AG04449 (cell line): Measurements from ENCODE around the gene CYP26C1.

ENCODE experiments used
- CTCF ChIA-PET: fragments of 350-600 bp; formaldehyde crosslinking; extraction: SDS; loops from one replicate; lab custom pipeline; 2021; ENCODE audit warnings: antibody characterized with exemption; lab: Yijun Ruan, JAX
- POLR2A ChIA-PET: fragments of 400-600, 350-600 bp; formaldehyde crosslinking; extraction: SDS; loops from one replicate; lab custom pipeline; 2020; ENCODE audit warnings: antibody characterized with exemption, inconsistent platforms; lab: Yijun Ruan, JAX
- DNase-seq: peaks from one replicate; pipeline ENCODE4 v3.0.0-alpha.2; 2010; ENCODE audit warnings: low read depth, low spot score
- H3K4me3 ChIP-seq: 2 replicates; pipeline ENCODE4 v1.5.1; 2011; ENCODE audit warnings: low read depth, mild to moderate bottlenecking, control low read depth, low read length
- TF ChIP-seq, protein P1 (sequence below): IDR thresholded peaks from one replicate; pipeline ENCODE4 v1.5.1; 2011; ENCODE audit warnings: mild to moderate bottlenecking, moderate library complexity, low read length, control low read depth, inconsistent platforms; ENCODE audit not compliant: insufficient read depth; ENCODE audit errors: missing control alignments

CYP26C1 gene

DNA sequence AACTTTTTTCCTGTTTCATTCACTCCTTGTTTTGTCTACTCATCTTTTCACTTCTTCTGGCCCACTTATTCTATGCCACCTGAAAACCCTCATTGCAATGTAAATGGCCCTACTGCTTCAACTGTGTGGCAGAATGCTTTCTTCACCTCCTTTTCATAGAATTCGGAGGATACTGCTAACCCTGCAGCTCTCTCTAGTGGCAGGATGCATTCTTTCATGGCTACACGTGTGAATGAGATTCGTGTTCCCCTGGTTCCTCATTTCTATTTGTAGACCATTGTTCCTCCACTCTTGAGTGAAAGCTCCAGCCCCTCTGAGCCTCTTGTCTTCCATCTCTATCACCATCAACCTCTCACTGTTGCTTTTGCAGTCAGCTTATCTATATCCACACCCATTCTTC lies 20.9 kb upstream of the CYP26C1 start:
- no peak overlapping the region for H3K4me3 ChIP-seq
- CTCF ChIA-PET = interaction anchor here (0.6 to 19.0 kb wide), 30 partner anchors 9 to 514 kb away, joined by 3 to 336 read pairs (median 4); no protein-coding TSS in a partner anchor
- POLR2A ChIA-PET = no interaction called here
- DNase-seq = no peak
- TF ChIP-seq, protein P1, sequence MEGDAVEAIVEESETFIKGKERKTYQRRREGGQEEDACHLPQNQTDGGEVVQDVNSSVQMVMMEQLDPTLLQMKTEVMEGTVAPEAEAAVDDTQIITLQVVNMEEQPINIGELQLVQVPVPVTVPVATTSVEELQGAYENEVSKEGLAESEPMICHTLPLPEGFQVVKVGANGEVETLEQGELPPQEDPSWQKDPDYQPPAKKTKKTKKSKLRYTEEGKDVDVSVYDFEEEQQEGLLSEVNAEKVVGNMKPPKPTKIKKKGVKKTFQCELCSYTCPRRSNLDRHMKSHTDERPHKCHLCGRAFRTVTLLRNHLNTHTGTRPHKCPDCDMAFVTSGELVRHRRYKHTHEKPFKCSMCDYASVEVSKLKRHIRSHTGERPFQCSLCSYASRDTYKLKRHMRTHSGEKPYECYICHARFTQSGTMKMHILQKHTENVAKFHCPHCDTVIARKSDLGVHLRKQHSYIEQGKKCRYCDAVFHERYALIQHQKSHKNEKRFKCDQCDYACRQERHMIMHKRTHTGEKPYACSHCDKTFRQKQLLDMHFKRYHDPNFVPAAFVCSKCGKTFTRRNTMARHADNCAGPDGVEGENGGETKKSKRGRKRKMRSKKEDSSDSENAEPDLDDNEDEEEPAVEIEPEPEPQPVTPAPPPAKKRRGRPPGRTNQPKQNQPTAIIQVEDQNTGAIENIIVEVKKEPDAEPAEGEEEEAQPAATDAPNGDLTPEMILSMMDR = peak; percentile 76

DNA sequence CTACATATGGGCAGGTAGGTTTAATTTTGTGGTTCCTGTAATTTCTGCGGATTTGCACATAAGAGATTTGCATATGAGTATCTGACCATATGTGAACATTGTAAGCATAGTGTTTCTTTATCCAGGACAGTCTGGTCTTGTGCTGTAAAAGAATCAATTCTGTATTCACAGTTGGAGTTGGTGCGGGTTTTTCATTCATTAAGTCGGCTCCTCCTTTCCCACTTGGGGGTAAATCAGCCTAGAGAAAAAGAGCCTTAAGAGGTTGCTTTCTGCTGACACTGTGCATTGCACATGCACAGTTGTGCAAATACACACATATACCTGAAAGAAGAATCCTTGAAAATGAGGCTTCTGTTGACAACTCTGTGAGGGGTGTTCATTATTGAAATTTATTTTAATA lies 6.1 kb upstream of the CYP26C1 start:
- ChIA-PET CTCF (interaction anchor here (1.6 to 2.8 kb wide), 2 partner anchors 12 to 48 kb away, joined by 5 to 8 read pairs; no protein-coding TSS in a partner anchor), POLR2A (no interaction called here)
- no peak for DNase-seq
- no peak overlapping the region for H3K4me3 ChIP-seq
- TF ChIP-seq, protein P1 = no peak

DNA sequence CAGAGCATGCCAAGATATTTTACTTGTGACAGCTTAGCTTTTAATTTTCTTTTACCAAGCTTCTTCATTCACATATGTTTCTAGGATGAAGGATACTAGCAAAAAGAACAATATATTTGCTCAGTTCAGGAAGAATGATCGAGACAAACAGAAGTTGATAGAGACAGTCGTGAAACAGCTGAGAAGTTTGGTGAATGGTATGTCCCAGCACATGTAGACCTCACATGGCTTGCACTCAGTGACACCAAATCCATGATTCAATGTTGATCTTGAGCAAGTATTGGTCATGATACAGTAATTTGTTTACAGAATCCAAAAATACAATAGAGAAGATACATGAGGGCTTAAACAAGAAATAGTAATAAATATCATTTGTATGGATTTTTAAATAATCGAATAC lies 2.5 kb upstream of the CYP26C1 start:
- TF ChIP-seq, protein P1 = no peak
- CTCF ChIA-PET = interaction anchor here (0.9 to 4.6 kb wide), 6 partner anchors 11 to 233 kb away, joined by 3 to 23 read pairs (median 4); partner anchors contain the start of gene CYP26A1
- DNase-seq = no peak
- POLR2A ChIA-PET = no interaction called here
- H3K4me3 ChIP-seq = no peak overlapping the region

DNA sequence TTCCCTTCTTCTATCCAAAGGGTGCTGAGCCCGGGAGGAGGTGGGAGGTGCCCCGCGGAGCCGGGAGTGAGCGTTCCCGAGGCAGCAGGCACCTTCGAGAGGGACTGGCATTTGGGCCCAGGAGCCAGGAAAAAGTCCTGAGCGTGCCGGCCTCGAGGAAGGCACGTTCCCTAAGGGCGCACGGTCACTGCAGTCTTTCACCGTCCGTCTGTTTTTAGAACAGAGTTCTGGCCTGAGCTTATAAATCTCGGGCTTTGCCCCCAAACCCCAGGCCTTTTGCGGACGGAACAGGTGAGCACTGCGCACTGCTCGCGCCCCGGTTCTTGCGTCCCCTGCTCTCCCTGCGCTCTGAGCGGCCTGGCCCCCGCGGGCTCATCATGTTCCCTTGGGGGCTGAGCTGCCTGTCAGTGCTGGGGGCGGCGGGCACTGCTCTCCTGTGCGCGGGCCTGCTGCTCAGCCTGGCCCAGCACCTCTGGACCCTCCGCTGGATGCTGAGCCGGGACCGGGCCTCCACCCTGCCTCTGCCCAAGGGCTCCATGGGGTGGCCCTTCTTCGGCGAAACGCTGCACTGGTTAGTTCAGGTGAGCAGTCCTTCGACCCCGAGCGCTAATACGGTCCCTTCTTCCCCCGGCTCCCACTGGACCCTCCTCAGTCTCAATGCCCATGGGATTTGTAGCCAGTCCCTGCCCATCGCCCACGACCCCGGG lies 442 bp downstream of the CYP26C1 start:
- ChIA-PET POLR2A (no interaction called here), CTCF (interaction anchor here (0.9 to 3.3 kb wide), 10 partner anchors 8 to 451 kb away, joined by 3 to 10 read pairs (median 4); no protein-coding TSS in a partner anchor)
- TF ChIP-seq, protein P1 = no peak
- DNase-seq = no peak
- H3K4me3 ChIP-seq = no peak overlapping the region

DNA sequence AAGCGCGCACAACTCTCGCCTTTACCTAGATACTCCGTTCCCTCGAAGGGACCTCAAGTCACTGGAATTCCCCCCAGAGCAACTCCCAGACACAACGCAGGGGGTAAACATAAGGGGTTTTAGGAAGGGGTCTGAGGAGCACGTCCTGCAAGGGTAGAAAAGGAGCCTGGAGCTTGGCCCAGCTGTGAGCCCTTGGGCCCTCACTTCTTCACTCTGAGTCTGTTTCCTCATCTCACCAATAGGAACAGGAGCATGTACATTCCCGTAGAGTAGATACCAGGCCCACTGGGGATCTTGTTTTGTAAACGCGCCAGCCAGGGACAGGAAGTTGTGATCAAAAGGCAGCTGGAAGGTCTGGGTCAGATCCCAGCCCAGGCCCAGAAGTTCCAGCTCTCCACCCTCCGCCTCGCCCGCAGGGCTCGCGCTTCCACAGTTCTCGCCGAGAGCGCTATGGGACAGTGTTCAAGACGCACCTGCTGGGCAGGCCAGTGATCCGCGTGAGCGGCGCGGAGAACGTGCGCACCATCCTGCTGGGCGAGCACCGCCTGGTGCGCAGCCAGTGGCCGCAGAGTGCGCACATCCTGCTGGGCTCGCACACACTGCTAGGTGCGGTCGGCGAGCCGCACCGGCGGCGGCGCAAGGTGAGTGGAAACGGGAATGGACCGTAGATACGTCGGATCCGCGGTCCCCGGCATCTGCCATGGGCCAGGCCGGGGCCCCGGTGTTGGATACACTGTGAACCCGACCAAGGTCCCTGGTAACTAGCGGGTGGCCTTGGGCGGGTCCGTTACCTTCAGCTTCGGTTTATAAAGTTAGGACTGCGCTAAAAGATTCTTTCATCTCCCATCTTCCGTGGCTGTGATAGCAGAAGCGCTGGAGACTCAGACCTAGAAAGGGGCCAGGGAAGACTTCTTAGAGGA lies 1.3 kb downstream of the CYP26C1 start:
- CTCF ChIA-PET = interaction anchor here (0.6 to 3.3 kb wide), 16 partner anchors 9 to 450 kb away, joined by 3 to 10 read pairs (median 4); partner anchors contain the start of gene CYP26A1
- POLR2A ChIA-PET = no interaction called here
- no peak for DNase-seq
- peak overlapping the region; percentile 50 for H3K4me3 ChIP-seq
- TF ChIP-seq, protein P1 = no peak
